Spleen (tissue), 11 donors: Measurements from ENCODE around the gene FAHD1. TPM values are rescaled to one million over a fixed set of nuclear protein-coding genes. Genes with fewer than 3 reads are reported as not detected.

Experiments
- DNase-seq: peaks from one replicate; pipeline ENCODE4 v3.0.0-alpha.2; 2020
- H3K27ac ChIP-seq, 8 donors: fragments of 200-600 bp; sonication (generic) in 7 of 8; 1 replicate in 4 of 8; 2 replicates in 4 of 8; pipeline versions ENCODE4 v1.5.0 to v1.8.0; 2016 to 2021; ENCODE audit warnings: inconsistent platforms in 4 of 8, mild to moderate bottlenecking in 4 of 8, moderate library complexity in 1 of 8
- H3K27me3 ChIP-seq, 7 donors: fragments of 200-600 bp; sonication (generic) in 6 of 7; replicated peaks in 1 of 7; 1 replicate in 4 of 7; 2 replicates in 3 of 7; pipeline versions ENCODE4 v1.5.0 to v1.8.0; 2016 to 2021; ENCODE audit warnings: inconsistent platforms in 3 of 7, mild to moderate bottlenecking in 1 of 7
- H3K36me3 ChIP-seq, 6 donors: fragments of 200-600 bp; sonication (generic) in 5 of 6; 1 replicate in 4 of 6; 2 replicates in 2 of 6; pipeline versions ENCODE4 v1.5.0 to v1.8.0; 2016 to 2021; ENCODE audit warnings: inconsistent platforms in 2 of 6
- H3K4me1 ChIP-seq, 6 donors: fragments of 200-600 bp; sonication (generic) in 5 of 6; 1 replicate in 3 of 6; 2 replicates in 3 of 6; pipeline versions ENCODE4 v1.5.0 to v1.8.0; 2016 to 2021; ENCODE audit warnings: inconsistent platforms in 3 of 6
- H3K4me3 ChIP-seq, 8 donors: fragments of 200-600 bp; sonication (generic) in 7 of 8; 1 replicate in 4 of 8; 2 replicates in 4 of 8; pipeline versions ENCODE4 v1.5.0 to v1.8.0; 2016 to 2021; ENCODE audit warnings: inconsistent platforms in 4 of 8, mild to moderate bottlenecking in 4 of 8, moderate library complexity in 2 of 8
- H3K9me3 ChIP-seq, 8 donors: fragments of 200-600 bp; sonication (generic) in 7 of 8; 1 replicate in 4 of 8; 2 replicates in 4 of 8; pipeline versions ENCODE4 v1.5.0 to v1.8.0; 2016 to 2021; ENCODE audit warnings: inconsistent platforms in 4 of 8
- POLR2A ChIP-seq, 3 donors: fragments of 450-650 bp; IDR thresholded peaks; one replicate each; pipeline ENCODE4 v1.5.1; 2017; ENCODE audit warnings: antibody characterized with exemption in 3 of 3, mild to moderate bottlenecking in 1 of 3
- POLR2AphosphoS5 ChIP-seq, 3 donors: sonication (generic); formaldehyde crosslinking; IDR thresholded peaks; one replicate each; pipeline ENCODE4 v1.5.1; 2017; ENCODE audit warnings: antibody characterized with exemption in 3 of 3
- WGBS, 5 donors: extraction: QIAGEN DNeasy Blood & Tissue Kit in 3 of 5; methylation state at CpG; one replicate each; pipeline versions ENCODE4 v1.1.5 to v1.1.7; 2013 to 2018; 5-methylcytosine and 5-hydroxymethylcytosine counted together
- intact Hi-C: fragments of 100-400 bp; cut with DNase I; formaldehyde crosslinking; loops from one replicate; pipeline ENCODE4 v1.15.0; 2023; ENCODE audit warnings: low total_unique reads
- polyA plus RNA-seq, 3 donors: library from polyadenylated mRNA; stranded (reverse); fragments of 200-250 nt; gene quantifications; one replicate each; pipeline ENCODE4 v1.2.1, GENCODE V29; 2013
- total RNA-seq, 7 donors: library from RNA; depleted of rRNA in 3 of 7; stranded (reverse); fragments of >200 nt in 3 of 7; fragmentation: NEBNext Ultra II Directional in 4 of 7; extraction: Animal tissue kit (Norgen Biotek cat#: 25700) in 4 of 7; gene quantifications; one replicate each; pipeline versions ENCODE4 v1.1.0 to v1.2.1, GENCODE V29; 2016 to 2021
- TF ChIP-seq, protein P1 (sequence below), 11 experiments: fragments of 200-600 bp in 7 of 11; fragments of 450-650 bp in 4 of 11; sonication (generic) in 4 of 11; IDR thresholded peaks in 8 of 11; conservative IDR thresholded peaks in 3 of 11; 1 replicate in 7 of 11; 2 replicates in 4 of 11; pipeline versions ENCODE4 v1.4.0 to v1.8.0; 2016 to 2021; ENCODE audit warnings: antibody characterized with exemption in 11 of 11, inconsistent platforms in 4 of 11, mild to moderate bottlenecking in 1 of 11
- donor health status: healthy with polysubstance abuse.
- donor health status: DM: no; HTN: no; CAD: no; lungs with moderate emphysema.
- donor health status: DM: no; HTN: no; CAD: no.
- donor health status: Bipolar disorder and iron deficiency.
- donor health status: healthy.
- donor health status: DM: no; HTN: no; CAD: no.
- donor health status: DM: yes; HTN: yes; CAD: no.

Gene FAHD1
- total and polyA plus RNA-seq, 10 donors: 9.5 to 34.9 (median 16.6) TPM

DNA sequence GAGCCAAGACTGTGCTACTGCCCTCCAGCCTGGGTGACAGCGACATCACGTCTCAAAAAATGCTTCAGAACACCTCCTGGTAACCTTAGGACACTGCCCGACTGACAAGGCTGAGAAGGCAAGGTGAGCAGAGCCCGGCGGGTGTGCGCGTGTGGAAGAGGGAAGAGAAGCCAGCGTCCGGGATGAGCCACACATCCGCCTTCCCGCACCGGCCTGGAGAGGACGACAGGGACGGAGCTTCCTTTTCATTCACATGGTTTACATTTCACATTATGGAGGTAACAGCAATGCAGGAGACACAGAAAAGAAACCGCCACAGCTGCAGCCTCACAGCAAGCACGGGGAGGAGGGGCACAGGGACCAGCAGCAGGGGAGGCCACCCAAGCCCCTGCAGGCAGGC lies 16.9 kb upstream of the FAHD1 start:
- TF ChIP-seq POLR2AphosphoS5 (IDR thresholded peaks at IDR 0.05): peak in 1 of 3 donors; percentile 17
- TF ChIP-seq, protein P1, sequence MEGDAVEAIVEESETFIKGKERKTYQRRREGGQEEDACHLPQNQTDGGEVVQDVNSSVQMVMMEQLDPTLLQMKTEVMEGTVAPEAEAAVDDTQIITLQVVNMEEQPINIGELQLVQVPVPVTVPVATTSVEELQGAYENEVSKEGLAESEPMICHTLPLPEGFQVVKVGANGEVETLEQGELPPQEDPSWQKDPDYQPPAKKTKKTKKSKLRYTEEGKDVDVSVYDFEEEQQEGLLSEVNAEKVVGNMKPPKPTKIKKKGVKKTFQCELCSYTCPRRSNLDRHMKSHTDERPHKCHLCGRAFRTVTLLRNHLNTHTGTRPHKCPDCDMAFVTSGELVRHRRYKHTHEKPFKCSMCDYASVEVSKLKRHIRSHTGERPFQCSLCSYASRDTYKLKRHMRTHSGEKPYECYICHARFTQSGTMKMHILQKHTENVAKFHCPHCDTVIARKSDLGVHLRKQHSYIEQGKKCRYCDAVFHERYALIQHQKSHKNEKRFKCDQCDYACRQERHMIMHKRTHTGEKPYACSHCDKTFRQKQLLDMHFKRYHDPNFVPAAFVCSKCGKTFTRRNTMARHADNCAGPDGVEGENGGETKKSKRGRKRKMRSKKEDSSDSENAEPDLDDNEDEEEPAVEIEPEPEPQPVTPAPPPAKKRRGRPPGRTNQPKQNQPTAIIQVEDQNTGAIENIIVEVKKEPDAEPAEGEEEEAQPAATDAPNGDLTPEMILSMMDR (IDR thresholded peaks at IDR 0.05 in 8 of 11, conservative IDR thresholded peaks at IDR 0.05 in 3 of 11): no peak
- no peak for DNase-seq
- Histone ChIP-seq H3K36me3 (peaks cover 5 to 98% (median 50%) of the 10 kb centered on the region in 6 donors), H3K9me3 (peaks cover 0 to 6% (median 0%) of the 10 kb centered on the region in 8 donors), H3K27ac (no peak overlapping the region), H3K4me1 (peaks cover 0 to 8% (median 0%) of the 10 kb centered on the region in 6 donors), H3K4me3 (no peak overlapping the region), H3K27me3 (no peaks in the 10 kb centered on the region)
- intact Hi-C loops: no loop called here
- WGBS, 5 donors: 95 to 96% (median 96%) methylated on average over 16 of the region's 16 CpGs

DNA sequence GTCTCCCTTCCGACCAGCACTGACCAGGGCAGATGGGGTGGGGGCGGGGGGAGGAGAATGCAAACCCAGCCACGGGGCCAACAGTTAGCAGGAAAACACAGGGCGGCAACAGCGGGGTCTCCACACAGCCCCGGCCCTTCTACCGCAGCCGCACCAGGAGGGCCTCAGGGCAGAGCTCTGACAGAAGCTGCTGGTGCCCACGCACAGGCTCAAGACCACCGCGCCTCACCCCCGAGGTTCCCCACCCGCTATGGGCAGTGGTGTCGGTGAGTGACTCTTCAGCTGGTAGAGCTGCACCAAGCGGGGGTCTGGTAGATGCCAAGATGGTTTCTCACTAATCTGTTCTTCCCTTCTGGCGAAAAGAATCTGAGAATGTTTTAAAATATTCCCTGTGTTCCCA lies 16.5 kb upstream of the FAHD1 start:
- 94 to 100% (median 97%) methylated on average over 11 to 16 of the region's 16 CpGs for WGBS, 5 donors
- H3K27me3 ChIP-seq: no peaks in the 10 kb centered on the region
- TF ChIP-seq, protein P1 (IDR thresholded peaks at IDR 0.05 in 8 of 11, conservative IDR thresholded peaks at IDR 0.05 in 3 of 11): no peak
- no peak for TF ChIP-seq POLR2A (IDR thresholded peaks at IDR 0.05)
- no peak for TF ChIP-seq POLR2AphosphoS5 (IDR thresholded peaks at IDR 0.05)
- H3K4me1 ChIP-seq: peaks cover 0 to 8% (median 0%) of the 10 kb centered on the region in 6 donors
- peaks cover 5 to 98% (median 53%) of the 10 kb centered on the region in 6 donors for H3K36me3 ChIP-seq
- DNase-seq: no peak
- intact Hi-C loops: no loop called here
- peaks cover 0 to 6% (median 0%) of the 10 kb centered on the region in 8 donors for H3K9me3 ChIP-seq
- no peak overlapping the region for H3K27ac ChIP-seq
- no peak overlapping the region for H3K4me3 ChIP-seq

DNA sequence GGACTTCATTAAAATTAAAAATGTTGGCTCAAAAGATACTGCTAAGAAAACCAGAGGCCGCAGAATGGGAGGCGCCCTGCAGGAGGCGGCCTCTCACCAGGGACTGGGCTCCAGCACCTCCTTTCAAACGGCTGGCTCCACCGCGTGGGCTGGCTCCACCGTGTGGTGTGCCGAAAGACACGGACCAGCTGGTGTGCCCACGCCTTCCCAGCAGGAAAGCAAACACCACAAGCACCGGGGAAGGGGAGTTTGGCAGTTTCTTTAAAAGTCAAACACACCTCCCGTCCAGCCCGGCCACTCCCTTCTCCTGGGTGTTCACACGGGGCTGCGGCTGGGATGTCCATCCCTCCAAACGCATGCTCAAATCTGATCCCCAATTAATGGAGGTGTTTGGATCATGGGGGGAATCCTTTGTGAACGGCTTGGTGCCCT lies 14.3 kb upstream of the FAHD1 start:
- Histone ChIP-seq H3K4me1 (peaks cover 0 to 8% (median 0%) of the 10 kb centered on the region in 6 donors), H3K27ac (no peak overlapping the region), H3K4me3 (no peak overlapping the region), H3K36me3 (peaks cover 5 to 98% (median 57%) of the 10 kb centered on the region in 6 donors), H3K27me3 (no peaks in the 10 kb centered on the region), H3K9me3 (no peaks in the 10 kb centered on the region)
- WGBS, 5 donors: 32 to 50% (median 36%) methylated on average over 17 of the region's 17 CpGs
- intact Hi-C loops: no loop called here
- TF ChIP-seq POLR2A (IDR thresholded peaks at IDR 0.05): no peak
- TF ChIP-seq, protein P1 (IDR thresholded peaks at IDR 0.05 in 8 of 11, conservative IDR thresholded peaks at IDR 0.05 in 3 of 11): peak in 6 of 11 experiments; percentile 20 to 41 (median 34)
- TF ChIP-seq POLR2AphosphoS5 (IDR thresholded peaks at IDR 0.05): peak in 2 of 3 donors; percentile 51 to 69
- DNase-seq: peak; percentile 81

DNA sequence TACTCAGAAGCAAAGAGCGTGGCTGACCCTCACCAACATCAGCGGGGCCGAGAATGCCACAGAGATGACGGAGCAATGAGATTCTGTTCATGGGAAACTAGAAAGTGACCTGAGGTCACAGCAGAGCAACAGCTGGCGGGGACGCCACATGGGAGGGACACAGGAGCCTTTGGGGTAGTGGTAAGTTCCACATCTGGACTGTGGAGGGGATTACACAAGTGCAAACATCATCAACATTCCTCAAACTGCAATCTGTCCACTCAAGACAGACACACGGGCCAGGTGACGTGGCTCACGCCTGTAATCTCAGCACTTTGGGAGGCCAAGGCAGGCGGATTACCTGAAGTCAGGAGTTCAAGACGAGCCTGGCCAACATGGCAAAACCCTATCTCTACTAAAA lies 11.5 kb upstream of the FAHD1 start:
- intact Hi-C loops: no loop called here
- WGBS, 5 donors: 90 to 96% (median 94%) methylated on average over 11 of the region's 11 CpGs
- peaks cover 0 to 98% (median 59%) of the 10 kb centered on the region in 6 donors for H3K36me3 ChIP-seq

More for the DNA sequence above, 11.5 kb upstream of the FAHD1 start:
- Histone ChIP-seq H3K4me3 (no peak overlapping the region), H3K4me1 (peaks cover 0 to 8% (median 0%) of the 10 kb centered on the region in 6 donors), H3K27ac (no peak overlapping the region), H3K27me3 (no peaks in the 10 kb centered on the region), H3K9me3 (no peaks in the 10 kb centered on the region)
- peak; percentile 37 for DNase-seq
- TF ChIP-seq POLR2A (IDR thresholded peaks at IDR 0.05) (no peak), POLR2AphosphoS5 (IDR thresholded peaks at IDR 0.05) (no peak)
- TF ChIP-seq, protein P1 (IDR thresholded peaks at IDR 0.05 in 8 of 11, conservative IDR thresholded peaks at IDR 0.05 in 3 of 11): no peak
